Hematopoietic multipotent progenitor cell treated with erythropoietin and hydrocortisone succinate and interleukin-3 and kit ligand, for 17 days (in vitro differentiated cells): ENCODE results near the gene RNF150.

Experiments used
- DNase-seq: peaks from one replicate; pipeline ENCODE4 v3.0.0-alpha.2; 2015; ENCODE audit warnings: low spot score

Gene RNF150

GRCh38 chr4:140971077-140971792 is 162.0 kb downstream of the RNF150 start:
- no peak for DNase-seq

GRCh38 chr4:140969296-140969695 is 164.0 kb downstream of the RNF150 start:
- no peak for DNase-seq

- no peak for DNase-seq
These were observed 164.9 kb downstream of the RNF150 start for GRCh38 chr4:140968371-140968770.

GRCh38 chr4:140963883-140964282 is 169.4 kb downstream of the RNF150 start:
- DNase-seq: no peak

- no peak for DNase-seq
These were observed 177.6 kb downstream of the RNF150 start for GRCh38 chr4:140955641-140956040.

- no peak for DNase-seq
These were observed 180.6 kb downstream of the RNF150 start for GRCh38 chr4:140952717-140953116.

GRCh38 chr4:140947506-140947905 is 185.8 kb downstream of the RNF150 start:
- DNase-seq: no peak

- DNase-seq: no peak
These were observed 188.2 kb downstream of the RNF150 start for GRCh38 chr4:140945106-140945505.

- DNase-seq: no peak
These were observed 188.7 kb downstream of the RNF150 start for GRCh38 chr4:140944572-140944971.

GRCh38 chr4:140944199-140944515 is 189.1 kb downstream of the RNF150 start:
- no peak for DNase-seq

- no peak for DNase-seq
These were observed 189.6 kb downstream of the RNF150 start for GRCh38 chr4:140943486-140944198.

GRCh38 chr4:140940589-140940988 is 192.7 kb downstream of the RNF150 start:
- no peak for DNase-seq

GRCh38 chr4:140937866-140938265 is 195.4 kb downstream of the RNF150 start:
- DNase-seq: no peak

GRCh38 chr4:140935254-140935653 is 198.0 kb downstream of the RNF150 start:
- DNase-seq: no peak

GRCh38 chr4:140932501-140933045 is 200.7 kb downstream of the RNF150 start:
- DNase-seq: no peak

- DNase-seq: no peak
These were observed 201.4 kb downstream of the RNF150 start for GRCh38 chr4:140931911-140932310.

GRCh38 chr4:140930557-140930956 is 202.7 kb downstream of the RNF150 start:
- DNase-seq: no peak

- no peak for DNase-seq
These were observed 203.3 kb downstream of the RNF150 start for GRCh38 chr4:140930011-140930410.

- DNase-seq: no peak
These were observed 204.4 kb downstream of the RNF150 start for GRCh38 chr4:140928880-140929279.

GRCh38 chr4:140926672-140927071 is 206.6 kb downstream of the RNF150 start:
- no peak for DNase-seq

- DNase-seq: no peak
These were observed 207.9 kb downstream of the RNF150 start for GRCh38 chr4:140925417-140925816.

- DNase-seq: no peak
These were observed 208.4 kb downstream of the RNF150 start for GRCh38 chr4:140924761-140925392.
